ENCODE data around the gene SP140. TPM values are rescaled to one million over a fixed set of nuclear protein-coding genes. Genes with fewer than 3 reads are reported as not detected.

Gene SP140
- total RNA-seq, 1 experiment from 2014 or later, result 1.1 TPM

Other genes with a start within 250 kb of the SP140 start
- gene SLC16A14, start 156.8 kb upstream of the SP140 start, total RNA-seq (2021; ENCODE audit: unreplicated experiment), result 3.2 TPM
- gene SP110, start 5.8 kb upstream of the SP140 start, total RNA-seq (2021; ENCODE audit: unreplicated experiment), result 6.2 TPM
- 16.6 TPM for gene SP140L, start 101.5 kb downstream of the SP140 start, total RNA-seq (2021; ENCODE audit: unreplicated experiment)
- gene SP100, start 190.5 kb downstream of the SP140 start, total RNA-seq (2021; ENCODE audit: unreplicated experiment), result 27.2 TPM